Mucosa of descending colon (tissue), 3 donors: ENCODE results near the gene VPS54. TPM values are rescaled to one million over a fixed set of nuclear protein-coding genes. Genes with fewer than 3 reads are reported as not detected.

Source experiments
- ATAC-seq: fragments of 200-7000 bp; cut with Tn5 transposase; one replicate; pipeline ENCODE4 v1.9.1; 2020; ENCODE audit warnings: mild to moderate bottlenecking, moderate library complexity
- DNase-seq, 3 donors: peaks; one replicate each; pipeline ENCODE4 v3.0.0-alpha.2; 2020
- H3K36me3 ChIP-seq: fragments of 200-600 bp; one replicate; pipeline ENCODE4 v1.8.0; 2021; ENCODE audit warnings: low read depth, mild to moderate bottlenecking
- H3K4me1 ChIP-seq: fragments of 200-600 bp; one replicate; pipeline ENCODE4 v1.8.0; 2021; ENCODE audit warnings: low read depth, mild to moderate bottlenecking
- H3K4me3 ChIP-seq: fragments of 200-600 bp; one replicate; pipeline ENCODE4 v1.8.0; 2021; ENCODE audit warnings: mild to moderate bottlenecking
- H3K9me3 ChIP-seq: fragments of 200-600 bp; one replicate; pipeline ENCODE4 v1.8.0; 2021; ENCODE audit warnings: mild to moderate bottlenecking
- CTCF ChIP-seq: fragments of 200-600 bp; IDR thresholded peaks from one replicate; pipeline ENCODE4 v1.8.0; 2022; ENCODE audit warnings: antibody characterized with exemption, mild to moderate bottlenecking
- intact Hi-C, 2 donors: fragments of 100-400 bp; cut with DNase I in 1 of 2; cut with micrococcal nuclease in 1 of 2; formaldehyde crosslinking; loops; one replicate each; pipeline versions ENCODE4 v1.11.0 to v1.11.1; 2022; cut with DNase I, micrococcal nuclease
- total RNA-seq, 3 donors: library from RNA; stranded (reverse); fragmentation: NEBNext Ultra II Directional in 2 of 3; extraction: Animal tissue kit (Norgen Biotek cat#: 25700) in 2 of 3; gene quantifications; one replicate each; pipeline versions ENCODE4 v1.2.1 to v1.2.4, GENCODE V29; 2021 to 2023
- donor health status: DM: no; HTN: no; CAD: no; lungs with moderate emphysema.
- donor health status: DM: no; HTN: no; CAD: no.
- donor health status: DM: no; HTN: yes; CAD: no.

The VPS54 gene
- total RNA-seq, 3 donors from 2014 or later, result 18.1 to 25.7 (median 21.9) TPM

- H3K4me1 ChIP-seq, result peaks cover 5% of the 10 kb centered on the region
- intact Hi-C loops, result no loop called here
- DNase-seq, result no peak
- H3K4me3 ChIP-seq, result no peak overlapping the region
- no peaks in the 10 kb centered on the region for H3K9me3 ChIP-seq
- ATAC-seq, result no peak
- no peak for TF ChIP-seq CTCF
- H3K36me3 ChIP-seq, result no peaks in the 10 kb centered on the region
Measured at GRCh38 chr2:64029116-64029665, 10.0 kb upstream of the VPS54 start.

- ATAC-seq (no peak), DNase-seq (no peak)
- intact Hi-C loops, result no loop called here
- H3K36me3 ChIP-seq, result no peaks in the 10 kb centered on the region
- no peaks in the 10 kb centered on the region for H3K9me3 ChIP-seq
- H3K4me1 ChIP-seq, result peaks cover 18% of the 10 kb centered on the region
- TF ChIP-seq CTCF, result no peak
- H3K4me3 ChIP-seq, result no peak overlapping the region
Measured at GRCh38 chr2:64025741-64026140, 6.5 kb upstream of the VPS54 start.

- peak; percentile 62 for ATAC-seq
- H3K4me1 ChIP-seq, result peaks cover 24% of the 10 kb centered on the region
- H3K36me3 ChIP-seq, result no peaks in the 10 kb centered on the region
- TF ChIP-seq CTCF, result no peak
- no peak for DNase-seq
- intact Hi-C loops, result no loop called here
- no peak overlapping the region for H3K4me3 ChIP-seq
- no peaks in the 10 kb centered on the region for H3K9me3 ChIP-seq
Measured at GRCh38 chr2:64024259-64024949, 5.2 kb upstream of the VPS54 start.

GRCh38 chr2:64023485-64024258, 4.4 kb upstream of the VPS54 start:
- peaks cover 24% of the 10 kb centered on the region for H3K4me1 ChIP-seq
- TF ChIP-seq CTCF, result no peak
- ATAC-seq, result no peak
- H3K4me3 ChIP-seq, result no peak overlapping the region
- H3K36me3 ChIP-seq, result no peaks in the 10 kb centered on the region
- H3K9me3 ChIP-seq, result no peaks in the 10 kb centered on the region
- peak in 1 of 3 donors; percentile 21 for DNase-seq
- intact Hi-C loops, result no loop called here

GRCh38 chr2:64021578-64021977, 2.4 kb upstream of the VPS54 start:
- Histone ChIP-seq H3K9me3 (no peaks in the 10 kb centered on the region), H3K4me1 (peaks cover 31% of the 10 kb centered on the region), H3K36me3 (no peaks in the 10 kb centered on the region), H3K4me3 (no peak overlapping the region)
- no peak for TF ChIP-seq CTCF
- peak; percentile 29 for ATAC-seq
- peak in 1 of 3 donors; percentile 23 for DNase-seq
- intact Hi-C loops, result no loop called here
